GF-D8 (cell line): ENCODE results near the gene AARSD1.
"Not testable (repeated sequence)": the region's sequence is repeated elsewhere in the genome, so short reads cannot be mapped to it uniquely, and the experiment has no call there.

Experiments
- DNase-seq: peaks from one replicate; lab custom pipeline; 2025; lab: John Stamatoyannopoulos, UW

The AARSD1 gene, protein sequence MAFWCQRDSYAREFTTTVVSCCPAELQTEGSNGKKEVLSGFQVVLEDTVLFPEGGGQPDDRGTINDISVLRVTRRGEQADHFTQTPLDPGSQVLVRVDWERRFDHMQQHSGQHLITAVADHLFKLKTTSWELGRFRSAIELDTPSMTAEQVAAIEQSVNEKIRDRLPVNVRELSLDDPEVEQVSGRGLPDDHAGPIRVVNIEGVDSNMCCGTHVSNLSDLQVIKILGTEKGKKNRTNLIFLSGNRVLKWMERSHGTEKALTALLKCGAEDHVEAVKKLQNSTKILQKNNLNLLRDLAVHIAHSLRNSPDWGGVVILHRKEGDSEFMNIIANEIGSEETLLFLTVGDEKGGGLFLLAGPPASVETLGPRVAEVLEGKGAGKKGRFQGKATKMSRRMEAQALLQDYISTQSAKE

GRCh38 chr17:42964161-42964932 is at the start of gene AARSD1:
Gene AARSD1 (minus strand): TSS chr17:42964454. CDS start chr17:42964440, 14 bp downstream.
- DNase-seq: peak; percentile 81

GRCh38 chr17:43013296-43013695 is 49.0 kb upstream of the AARSD1 start:
- no peak for DNase-seq

DNA sequence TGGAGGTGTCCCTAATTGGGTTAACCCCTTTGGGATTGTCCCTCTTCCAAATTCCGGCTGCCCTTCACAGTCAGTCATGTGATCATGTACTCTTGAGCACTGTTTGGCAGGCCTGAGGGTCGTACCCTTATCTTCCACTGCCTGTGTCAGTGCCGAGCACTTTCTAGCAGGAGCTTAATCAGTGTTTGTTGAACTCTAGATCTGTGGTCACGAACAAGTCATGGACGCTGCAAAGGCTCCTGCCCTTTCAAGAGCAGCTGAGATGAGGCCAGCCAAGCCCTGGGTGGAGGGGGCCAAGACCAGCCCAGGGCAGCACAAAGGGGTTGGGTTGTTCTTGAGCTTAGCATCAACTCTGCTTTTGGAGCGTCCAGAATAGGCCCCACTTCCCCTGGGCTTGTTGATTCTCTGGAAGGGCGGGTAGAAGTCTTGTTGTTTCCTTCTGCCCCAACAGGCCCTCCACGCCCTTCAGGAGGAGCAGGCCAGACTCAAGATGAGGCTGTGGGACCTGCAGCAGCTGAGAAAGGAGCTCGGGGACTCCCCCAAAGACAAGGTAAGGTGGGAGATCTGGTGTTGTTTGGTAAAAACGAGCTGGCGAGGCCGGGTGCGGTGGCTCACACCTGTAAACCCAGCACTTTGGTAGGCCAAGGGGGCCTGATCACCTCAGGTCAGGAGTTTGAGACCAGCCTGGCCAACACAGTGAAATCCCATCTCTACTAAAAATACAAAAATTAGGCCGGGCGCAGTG is 47.6 kb upstream of the AARSD1 start:
- DNase-seq: no peak

- no peak for DNase-seq
Measured at GRCh38 chr17:43010667-43011308, 46.5 kb upstream of the AARSD1 start.

GRCh38 chr17:43006639-43007551 is 42.6 kb upstream of the AARSD1 start, which contains the start of gene IFI35:
Gene IFI35 (plus strand): TSS chr17:43006784. CDS start chr17:43006948, 164 bp downstream.
- peak; percentile 64 for DNase-seq

- no peak for DNase-seq
Measured at GRCh38 chr17:43003542-43004172, 39.4 kb upstream of the AARSD1 start.

- not testable (repeated sequence) for DNase-seq
Measured at GRCh38 chr17:43000894-43001293, 36.6 kb upstream of the AARSD1 start.

DNA sequence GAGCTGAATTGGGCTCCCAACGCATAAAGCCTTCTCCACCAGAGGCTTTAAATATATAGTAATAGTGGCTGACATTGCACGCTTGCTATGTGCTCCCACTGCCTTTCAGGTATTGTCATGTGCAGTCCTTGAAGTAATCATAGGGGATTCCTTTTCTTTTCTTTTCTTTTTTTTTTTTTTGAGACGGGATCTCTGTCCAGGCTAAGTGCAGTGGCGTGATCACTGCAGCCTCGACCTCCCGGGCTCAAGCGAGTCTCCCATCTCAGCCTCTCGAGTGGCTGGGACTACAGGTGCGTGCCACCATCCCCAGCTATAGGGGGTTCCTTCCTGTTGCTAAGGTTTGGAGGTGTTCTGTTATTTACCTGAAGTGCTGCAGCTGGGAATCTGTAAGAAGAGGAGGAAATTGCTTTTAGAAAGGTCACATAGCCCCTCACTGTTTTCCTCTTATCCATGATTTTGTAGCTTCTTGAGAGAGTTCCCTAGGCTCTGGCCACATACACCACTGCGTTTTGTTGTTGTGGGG is 34.8 kb upstream of the AARSD1 start:
- no peak for DNase-seq

GRCh38 chr17:42997984-42998938 is 34.0 kb upstream of the AARSD1 start, which contains the start of gene RPL27:
Gene RPL27 (plus strand): TSS chr17:42998419. CDS start chr17:42998751, 332 bp downstream.
- peak; percentile 100 for DNase-seq

DNA sequence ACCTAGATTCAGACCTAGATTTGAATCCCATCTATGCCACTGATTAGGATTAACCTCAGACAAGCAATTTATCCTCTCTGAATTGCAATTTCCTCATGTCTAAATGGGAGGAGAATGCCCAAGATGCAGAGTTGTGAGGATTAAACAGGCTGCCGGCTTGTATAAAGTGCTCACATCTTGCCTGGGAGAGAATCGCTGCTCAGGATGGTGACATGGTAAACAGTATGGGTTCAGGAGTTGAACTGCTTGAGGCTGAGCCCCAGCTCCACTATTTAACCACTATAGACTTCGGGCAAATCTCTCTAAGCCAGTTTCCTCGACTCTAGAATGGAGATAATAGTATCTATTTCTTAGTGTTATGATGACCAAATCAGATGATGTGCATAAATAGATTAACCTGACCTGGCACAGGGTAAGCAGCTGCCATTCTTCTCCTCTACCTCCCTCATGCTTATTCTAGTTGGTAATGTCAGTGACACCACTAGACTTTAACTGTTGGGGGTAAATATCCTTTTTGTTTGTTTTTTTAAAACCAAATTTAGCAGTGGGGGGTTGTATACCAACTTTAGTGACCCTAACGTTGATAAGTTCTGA is 33.2 kb upstream of the AARSD1 start:
- DNase-seq: no peak

- not testable (repeated sequence) for DNase-seq
Measured at GRCh38 chr17:42993913-42994312, 29.7 kb upstream of the AARSD1 start.

- no peak for DNase-seq
Measured at GRCh38 chr17:42992872-42993271, 28.6 kb upstream of the AARSD1 start.

DNA sequence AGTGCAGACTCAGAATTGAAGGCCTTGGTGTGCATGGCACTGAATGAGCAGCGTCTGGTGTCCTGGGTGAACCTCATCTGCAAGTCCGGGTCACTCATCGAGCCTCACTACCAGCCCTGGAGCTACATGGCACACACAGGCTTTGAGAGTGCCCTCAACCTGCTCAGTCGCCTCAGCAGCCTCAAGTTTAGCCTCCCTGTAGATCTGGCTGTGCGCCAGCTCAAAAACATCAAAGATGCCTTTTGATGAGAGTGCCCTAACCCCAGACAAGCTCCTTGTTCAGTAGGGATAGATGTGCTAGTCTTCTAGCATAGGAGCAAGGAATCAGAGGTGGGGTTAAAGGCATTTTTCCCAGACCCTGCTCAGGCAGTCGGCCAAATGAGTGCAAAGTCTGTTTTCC is 27.2 kb upstream of the AARSD1 start:
- DNase-seq: no peak

GRCh38 chr17:42989726-42990652 is 25.7 kb upstream of the AARSD1 start:
- no peak for DNase-seq

DNA sequence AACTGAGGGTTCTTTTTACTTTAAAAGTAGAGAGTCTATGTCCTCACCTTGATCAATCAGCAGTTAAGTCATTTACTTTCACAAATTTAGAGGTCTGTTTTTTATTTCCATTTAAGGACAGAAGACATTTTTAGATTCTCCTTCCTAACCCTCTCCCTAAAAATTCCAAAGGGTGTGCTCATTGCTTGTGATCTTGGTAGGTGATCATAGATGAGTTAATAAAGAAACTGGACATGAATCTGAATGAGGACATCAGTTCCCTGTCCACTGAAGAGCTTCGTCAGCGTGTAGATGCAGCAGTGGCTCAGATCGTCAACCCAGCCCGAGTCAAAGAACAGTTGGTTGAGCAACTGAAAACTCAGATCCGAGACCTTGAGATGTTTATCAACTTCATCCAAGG is 24.9 kb upstream of the AARSD1 start:
- DNase-seq: no peak

GRCh38 chr17:42985225-42985624 is 21.0 kb upstream of the AARSD1 start:
- DNase-seq: peak; percentile 89

- DNase-seq: no peak
Measured at GRCh38 chr17:42982266-42982665, 18.0 kb upstream of the AARSD1 start.
